ENCODE data around the gene TMED4.
"Not testable (repeated sequence)": the region's sequence is repeated elsewhere in the genome, so short reads cannot be mapped to it uniquely, and the experiment has no call there.

Gene TMED4

DNA sequence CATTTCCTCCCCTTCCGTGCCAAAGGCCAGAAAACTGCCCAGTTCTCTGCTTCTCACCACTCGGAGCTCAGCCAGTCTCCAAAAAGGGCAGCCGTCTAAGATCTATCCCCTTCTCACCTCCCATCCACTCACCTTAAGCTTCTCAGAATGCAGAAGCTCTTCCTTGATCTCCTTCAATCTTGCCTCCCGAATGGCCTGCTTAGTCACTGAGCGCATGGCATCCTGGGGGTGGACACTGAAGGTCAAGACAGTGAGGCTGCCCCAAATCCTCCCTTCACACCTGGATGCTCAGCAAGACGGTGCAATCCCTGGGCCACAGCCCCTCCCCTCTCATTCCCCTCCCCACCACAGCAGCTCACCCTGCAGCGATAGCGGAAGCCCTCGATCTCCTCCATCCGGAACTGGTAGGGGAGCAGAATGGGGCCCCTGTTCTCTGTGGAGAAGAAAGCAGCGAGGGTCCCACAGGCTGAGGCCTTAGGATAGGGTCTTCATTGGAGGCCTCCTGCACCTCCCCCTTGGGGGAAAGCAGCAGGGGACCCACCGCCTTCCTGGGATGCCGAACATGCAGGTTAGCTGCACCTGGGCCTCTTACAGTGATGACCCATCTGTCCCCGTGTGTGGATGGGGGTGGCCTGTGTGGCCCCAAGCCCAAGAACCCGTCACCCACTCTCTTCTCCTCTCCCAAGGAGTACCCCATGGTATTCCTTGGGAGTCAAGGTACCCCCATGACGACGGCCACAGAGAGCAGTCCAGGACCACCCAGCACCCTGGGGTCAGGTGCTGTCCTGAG is 13.1 kb downstream of the TMED4 start:
- DNase-seq: no peak

DNA sequence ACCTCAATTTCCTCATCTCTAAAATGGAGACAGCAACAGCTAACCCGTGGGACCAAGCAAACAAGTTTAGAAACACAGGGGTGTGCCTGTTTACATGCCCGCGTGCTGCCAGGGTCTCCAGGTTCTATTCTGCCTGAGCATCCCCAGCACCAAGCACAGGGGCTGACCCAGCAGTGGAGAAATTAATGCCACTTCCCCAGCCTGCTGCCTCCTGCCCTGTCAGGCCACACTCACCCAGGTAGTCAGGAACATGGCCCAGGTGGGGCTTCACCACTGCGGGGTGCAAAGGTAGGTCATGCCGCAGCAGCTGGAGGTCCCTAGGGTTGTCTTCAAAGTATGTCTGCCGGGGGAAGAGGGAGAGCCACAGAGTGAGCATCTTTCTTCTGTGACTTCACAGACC is 14.1 kb downstream of the TMED4 start:
- no peak for DNase-seq

DNA sequence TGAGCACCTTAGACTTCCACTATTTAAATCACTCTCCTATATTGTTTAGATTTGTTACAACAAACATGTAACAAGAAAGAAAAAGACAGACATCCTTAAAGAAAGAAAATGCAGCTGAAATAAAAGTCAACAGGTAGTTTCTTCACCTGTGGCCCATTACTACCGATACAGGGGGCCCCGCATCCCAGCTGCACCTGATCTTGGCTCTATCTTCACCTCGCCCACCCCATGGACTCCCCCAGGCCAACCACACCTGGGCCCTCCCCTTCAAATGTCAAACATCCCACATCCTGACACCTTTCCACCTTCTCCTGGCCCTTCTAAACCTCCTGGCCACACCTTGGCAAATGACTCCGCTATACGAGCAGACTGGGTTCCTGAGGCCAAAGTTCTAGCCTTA is 15.4 kb downstream of the TMED4 start:
- DNase-seq: no peak

DNA sequence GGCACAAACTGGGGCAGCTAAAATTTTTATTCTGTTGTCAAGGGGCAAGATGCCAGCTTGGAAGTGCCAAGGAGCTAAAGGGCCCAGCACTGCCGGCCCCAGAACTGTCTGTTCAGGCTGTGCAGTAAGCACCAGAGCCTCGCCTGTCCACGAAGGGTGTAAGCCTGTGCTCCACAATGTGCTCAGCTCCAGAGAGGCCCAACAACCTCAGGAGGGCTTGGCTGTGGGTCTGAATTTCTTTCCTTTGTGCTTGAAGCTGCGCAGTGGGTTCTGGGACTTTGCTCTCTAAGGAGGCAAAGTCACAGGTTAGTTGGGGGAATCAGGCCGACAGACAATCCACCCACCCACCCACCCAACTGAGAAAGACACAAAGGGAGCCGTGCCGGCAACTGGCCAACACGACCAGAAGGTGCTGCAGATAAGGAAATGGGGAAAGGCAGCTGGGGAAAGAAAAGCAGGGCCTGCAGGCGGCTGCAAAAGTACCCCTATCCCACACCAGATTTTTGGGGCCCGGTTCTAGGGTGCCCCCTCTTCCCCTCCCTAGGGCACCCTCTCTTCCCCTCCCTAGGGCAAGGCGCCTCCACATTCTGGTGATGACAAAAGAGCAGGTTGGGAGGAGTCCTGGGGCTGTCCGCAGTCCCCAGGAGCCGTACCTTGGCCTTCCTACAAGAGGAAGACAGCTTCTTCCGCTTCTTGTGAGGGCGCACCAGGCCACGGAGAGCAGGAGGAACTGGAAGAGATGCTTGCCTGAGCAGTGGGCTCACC is 16.1 kb downstream of the TMED4 start:
- DNase-seq: no peak

DNA sequence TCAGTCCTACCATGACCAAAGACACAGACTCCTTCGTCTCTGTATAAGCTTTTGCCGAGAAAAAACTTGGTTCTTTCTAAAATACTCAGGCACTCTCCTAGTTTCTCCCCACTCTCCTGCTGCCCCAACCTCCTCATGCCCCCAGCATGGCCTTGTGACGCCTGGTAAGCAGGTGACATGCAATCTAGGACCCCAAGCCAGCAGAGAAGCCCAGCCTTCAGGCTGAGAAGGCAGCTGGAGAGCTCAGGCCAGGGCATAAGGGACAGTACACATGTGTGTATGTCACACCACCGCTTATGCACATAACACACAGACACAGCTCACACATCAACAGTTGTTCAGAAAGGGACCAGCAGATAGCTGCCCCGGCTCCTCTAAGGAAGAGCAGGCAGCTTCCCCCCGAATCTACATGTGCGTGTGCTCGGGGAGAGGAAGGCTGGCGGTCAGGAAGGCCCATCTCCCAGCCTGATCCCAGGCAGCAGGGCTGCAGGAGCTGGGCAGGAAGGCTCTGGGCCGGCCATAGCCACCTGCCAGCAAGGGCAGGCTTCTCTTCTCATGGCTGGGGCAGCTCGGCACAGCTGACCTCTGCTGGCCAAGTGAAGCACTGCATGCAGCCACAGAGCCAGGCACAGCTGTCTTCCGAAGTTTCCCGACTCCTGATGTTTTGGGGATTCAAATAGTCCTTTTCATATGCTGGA is 16.8 kb downstream of the TMED4 start:
- DNase-seq: peak; percentile 66

DNA sequence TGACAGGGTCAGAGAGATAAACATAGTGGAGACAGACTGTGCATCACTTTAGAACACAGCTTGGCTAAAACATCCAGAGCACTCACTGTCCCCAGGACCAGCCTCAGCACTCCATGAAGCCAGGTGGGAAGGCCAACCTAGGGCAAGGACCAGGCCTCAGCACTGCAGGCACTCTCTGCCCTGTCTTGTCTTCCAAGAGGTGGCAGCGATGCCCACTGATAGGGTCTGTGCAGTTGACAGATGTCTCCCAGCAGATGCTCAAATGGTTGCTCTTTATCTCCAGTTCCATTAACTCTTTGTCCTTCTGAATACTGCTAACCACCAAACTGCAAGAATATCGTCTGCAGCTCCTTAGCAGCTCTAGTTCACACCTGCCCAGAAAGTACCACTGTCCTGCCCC is 17.4 kb downstream of the TMED4 start:
- DNase-seq: no peak

DNA sequence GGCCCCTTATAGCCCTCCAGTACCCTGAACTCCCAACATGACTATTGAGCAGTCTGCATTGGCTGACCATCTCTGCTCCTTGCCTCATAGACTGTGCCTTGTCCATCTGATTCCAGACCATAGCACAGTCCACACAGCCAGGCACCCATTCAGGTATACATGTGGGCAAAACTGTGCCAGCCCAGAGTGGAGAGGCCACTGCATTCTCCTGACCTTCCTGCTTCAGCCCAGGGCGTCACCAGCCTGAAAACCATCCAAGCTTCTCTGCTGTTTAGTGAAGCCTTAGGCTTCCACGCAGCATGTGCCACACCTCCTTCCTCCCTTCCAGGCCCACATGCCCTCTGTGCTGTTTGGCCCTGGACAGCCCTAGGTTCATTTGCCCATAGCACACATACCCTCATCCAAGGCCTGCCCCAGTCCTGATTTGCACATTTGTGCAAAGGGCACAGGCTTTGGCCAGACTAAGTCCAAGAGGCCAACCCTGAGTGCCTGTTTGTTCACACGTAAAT is 18.8 kb downstream of the TMED4 start:
- DNase-seq: no peak

DNA sequence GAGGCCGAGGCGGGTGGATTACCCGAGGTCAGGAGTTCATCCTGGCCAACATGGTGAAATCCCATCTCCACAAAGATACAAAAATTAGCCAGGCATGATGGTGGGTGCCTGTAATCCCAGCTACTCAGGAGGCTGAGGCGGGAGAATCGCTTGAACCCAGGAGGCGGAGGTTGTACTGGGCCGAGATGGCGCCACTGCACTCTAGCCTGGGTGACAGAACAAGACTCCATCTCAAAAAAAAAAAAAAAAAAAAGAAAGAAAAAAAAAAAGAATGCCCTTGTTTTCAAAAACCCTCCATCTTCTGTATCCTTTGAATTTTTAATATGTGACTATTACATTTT is 19.4 kb downstream of the TMED4 start:
- DNase-seq: not testable (repeated sequence)

DNA sequence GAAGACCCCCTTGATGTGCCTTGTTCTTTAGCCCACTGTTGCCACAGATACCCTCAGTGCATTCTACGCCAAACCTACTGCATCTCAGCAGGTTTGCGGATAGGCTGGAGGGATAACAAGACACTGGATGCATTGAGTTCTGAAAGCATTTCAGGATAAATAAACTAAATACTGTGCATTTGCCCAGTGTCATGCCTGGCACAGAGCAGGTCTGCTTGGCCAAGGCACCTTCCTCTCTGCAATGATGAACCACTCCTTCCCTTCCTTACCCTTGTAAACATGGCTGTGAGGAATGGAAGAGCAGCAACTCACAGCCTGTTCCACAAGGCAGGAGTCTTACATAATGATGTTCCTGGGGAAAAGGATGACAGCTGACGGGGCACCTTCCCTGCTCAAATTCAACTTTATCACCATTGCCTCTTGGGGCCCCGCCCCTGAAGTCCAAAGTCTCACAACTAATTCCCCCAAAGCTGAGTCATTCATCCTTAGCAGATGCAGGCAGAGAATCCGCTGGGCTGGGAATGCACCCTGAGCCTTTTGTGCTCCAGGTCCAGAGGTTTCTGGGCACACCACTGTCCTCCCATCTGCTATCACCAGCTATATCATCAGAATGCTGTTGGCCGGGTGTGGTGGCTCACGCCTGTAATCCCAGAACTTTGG is 19.9 kb downstream of the TMED4 start:
- DNase-seq: no peak

DNA sequence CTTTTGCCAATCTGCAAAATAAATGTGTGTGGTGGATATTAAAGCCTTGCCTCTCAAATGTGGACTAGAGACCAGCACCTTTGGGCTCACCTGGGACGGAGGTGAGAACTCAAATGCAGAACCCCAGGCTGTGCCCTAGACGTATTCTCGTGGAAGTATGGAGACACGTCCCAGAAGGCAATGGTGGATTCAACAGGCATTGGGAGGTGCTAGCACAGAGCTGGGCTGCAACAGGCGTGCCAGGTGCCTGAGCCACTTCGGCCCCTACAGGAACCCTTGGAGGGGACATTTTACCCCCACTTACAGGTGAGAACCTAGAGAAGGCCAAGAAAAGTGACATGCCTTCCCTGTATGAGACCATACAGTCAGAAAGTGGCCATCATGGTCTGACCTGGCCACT is 20.6 kb downstream of the TMED4 start:
- DNase-seq: no peak

DNA sequence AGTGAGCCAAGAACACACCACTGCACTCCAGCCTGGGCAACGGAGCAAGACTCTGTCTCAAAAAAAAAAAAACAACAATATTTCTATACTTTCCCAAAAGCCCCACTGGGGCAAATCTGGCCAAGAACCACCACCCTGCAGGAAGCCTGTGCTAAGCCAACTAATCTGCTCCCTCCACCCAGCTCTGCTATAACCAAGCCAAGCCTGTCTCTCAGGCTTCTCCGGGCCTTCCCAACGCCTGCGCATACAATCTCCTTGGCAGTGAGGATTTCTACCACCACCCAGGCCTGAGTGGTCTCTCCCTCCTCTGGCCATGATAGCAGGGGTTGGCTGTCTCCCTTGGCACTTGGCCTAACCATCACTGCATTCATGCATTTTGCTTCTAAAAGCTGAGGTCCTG is 22.5 kb downstream of the TMED4 start:
- peak; percentile 18 for DNase-seq

DNA sequence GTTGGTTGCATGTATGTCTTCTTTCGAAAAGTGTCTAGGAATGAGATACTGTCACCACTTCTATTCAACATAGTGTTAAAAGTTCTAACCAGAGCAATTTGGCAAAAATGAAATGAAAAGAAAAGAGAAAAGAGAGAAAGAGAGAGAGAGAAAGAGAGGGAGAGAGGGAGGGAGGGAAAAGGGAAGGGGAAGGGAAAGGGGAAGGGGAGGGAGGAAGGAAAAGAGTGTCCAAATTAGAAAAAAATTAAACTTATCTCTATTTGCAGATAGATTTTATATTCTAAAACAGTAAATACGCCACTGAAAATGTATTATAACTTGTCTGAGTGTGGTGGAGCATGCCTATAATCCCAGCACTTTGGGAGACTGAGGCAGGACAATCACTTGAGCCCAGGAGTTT is 24.5 kb downstream of the TMED4 start:
- no peak for DNase-seq

DNA sequence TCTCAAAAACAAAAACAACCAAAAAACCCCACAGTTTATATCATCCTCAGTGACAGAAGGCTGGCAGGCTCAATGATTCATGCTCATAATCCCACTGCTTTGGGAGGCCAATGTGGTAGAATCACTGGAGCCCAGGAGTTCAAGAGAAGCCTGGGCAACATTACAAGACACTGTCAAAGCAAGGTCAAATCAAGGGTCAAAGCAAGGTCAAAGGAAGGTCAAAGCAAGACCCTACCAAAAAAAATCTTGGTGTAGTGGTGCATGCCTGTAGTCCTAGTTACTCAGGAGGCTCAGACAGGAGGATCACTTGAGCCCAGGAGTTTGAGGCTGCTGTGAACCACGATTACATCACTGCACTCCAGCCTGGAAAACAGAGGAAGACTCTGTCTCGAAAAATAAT is 26.7 kb downstream of the TMED4 start:
- no peak for DNase-seq

DNA sequence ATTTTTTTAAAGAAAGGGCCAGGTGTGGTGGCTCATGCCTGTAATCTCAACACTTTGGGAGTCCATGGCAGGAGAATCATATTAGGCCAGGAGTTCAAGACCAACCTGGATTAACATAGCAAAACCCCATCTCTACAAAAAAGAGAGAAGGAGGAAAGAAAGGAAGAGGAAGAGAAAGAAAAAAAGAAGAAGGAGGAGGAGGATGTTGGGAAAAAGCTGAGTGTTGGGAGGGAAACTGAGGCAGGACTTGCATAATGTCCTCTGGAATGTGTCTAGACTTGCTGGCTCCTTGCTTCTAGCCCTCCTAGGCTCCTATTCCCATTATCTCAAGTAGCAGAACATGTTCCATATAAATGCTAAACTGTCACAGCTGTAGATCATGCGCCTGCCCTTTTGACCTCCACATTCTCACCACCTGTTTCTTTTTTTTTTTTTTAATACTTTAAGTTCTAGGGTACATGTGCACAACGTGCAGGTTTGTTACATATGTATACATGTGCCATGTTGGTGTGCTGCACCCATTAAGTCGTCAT is 29.5 kb downstream of the TMED4 start:
- DNase-seq: not testable (repeated sequence)

DNA sequence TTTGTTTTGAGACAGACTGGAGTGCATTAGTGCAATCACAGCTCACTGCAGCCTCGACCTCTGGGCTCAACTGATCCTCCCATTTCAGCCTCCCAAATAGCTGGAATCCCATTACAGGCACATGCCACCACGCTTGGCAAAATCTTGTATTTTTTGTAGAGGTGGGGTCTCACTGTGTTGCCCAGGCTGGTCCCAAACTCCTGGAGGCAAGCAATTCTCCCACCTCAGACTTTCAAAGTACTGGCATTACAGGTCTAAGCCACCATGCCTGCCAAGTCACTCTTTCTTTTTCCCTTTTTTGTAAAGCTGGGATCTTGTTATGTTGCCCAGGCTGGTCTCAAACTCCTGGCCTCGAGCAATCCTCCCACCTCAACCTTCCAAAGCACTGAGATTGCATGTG is 32.6 kb downstream of the TMED4 start:
- DNase-seq: no peak

DNA sequence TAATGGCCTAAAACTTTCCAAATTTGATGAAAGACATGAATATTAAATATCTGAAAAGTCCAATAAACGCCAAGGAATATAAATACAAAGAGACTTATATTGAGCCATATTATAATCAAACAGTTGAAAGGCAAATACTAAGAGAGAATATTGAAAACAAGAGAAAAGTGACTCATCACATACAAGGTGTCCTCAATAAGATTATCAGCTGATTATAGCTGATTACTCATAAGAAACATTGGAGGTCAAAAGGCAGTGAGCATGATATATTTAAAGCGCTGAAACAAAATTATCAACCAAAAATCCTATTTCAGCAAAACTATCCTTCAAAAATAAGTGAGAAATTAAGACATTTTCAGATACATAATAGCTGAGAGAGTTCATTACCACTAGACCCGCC is 33.1 kb downstream of the TMED4 start:
- no peak for DNase-seq

DNA sequence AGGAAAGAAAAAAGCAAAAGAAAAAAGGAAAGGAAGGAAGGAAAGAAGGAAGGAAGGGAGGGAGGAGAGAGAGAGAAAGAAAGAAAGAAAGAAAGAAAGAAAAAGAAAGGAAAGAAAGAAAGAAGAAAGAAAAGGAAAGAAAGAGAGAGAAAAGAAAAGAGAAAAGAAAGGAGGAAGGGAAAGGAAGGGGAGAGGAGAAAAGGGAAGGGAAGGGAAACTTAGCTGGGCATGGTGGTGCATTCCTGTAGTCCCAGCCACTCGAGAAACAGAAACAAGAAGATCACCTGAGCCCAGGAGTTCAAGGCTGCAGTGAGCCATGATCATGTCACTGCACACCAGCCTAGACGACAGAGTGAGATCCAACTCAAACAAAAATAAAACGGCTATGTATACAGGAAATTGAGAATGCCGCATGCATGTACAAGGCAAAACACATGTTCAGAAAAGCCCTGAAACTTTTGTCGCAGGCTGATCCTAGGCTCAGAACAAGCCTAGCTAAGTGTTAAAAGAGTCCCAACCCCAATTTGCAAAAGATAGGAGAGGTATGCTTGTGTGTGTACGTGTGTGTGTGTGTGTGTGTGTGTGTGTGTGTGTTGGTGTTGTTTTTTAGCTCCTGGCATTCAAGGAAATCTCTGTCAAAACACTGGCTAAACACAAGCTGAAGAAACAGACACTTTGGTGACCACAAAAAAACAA is 34.3 kb downstream of the TMED4 start:
- no peak for DNase-seq

DNA sequence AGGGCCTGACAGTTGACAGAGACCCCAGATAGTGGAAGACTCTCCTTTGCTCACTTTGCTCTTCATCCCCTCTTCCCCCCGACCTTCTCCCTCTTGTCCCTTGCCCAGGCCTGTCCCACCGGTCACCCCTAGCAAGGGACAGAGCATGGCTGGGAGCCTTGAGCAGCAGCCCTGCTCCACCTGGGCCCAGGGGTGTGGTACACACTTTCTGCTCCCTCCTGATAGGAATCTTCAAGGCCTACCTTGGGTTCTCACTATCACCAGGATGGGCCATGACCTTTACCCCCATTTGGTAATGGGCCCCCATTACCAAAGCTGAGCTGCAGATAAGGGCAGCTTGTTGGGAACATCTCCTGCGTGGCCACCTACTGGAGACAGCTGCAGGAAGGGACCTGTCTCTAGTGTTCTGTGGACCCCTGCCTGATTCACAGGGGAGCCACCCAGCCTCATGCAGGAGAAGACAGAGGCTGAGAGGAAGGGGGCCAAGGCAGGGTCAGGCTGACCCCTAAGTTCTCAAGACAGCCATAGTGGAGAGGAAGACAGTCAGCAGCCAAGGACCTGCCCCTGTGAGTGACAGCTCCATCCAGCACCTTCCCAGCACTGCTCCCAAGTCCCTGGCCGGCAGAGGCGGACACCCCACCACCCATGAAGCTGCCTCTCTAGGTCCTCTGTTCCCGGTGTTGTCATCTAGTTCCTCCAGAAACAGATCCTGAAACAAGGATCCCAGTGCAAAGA is 40.0 kb downstream of the TMED4 start:
- DNase-seq: no peak

DNA sequence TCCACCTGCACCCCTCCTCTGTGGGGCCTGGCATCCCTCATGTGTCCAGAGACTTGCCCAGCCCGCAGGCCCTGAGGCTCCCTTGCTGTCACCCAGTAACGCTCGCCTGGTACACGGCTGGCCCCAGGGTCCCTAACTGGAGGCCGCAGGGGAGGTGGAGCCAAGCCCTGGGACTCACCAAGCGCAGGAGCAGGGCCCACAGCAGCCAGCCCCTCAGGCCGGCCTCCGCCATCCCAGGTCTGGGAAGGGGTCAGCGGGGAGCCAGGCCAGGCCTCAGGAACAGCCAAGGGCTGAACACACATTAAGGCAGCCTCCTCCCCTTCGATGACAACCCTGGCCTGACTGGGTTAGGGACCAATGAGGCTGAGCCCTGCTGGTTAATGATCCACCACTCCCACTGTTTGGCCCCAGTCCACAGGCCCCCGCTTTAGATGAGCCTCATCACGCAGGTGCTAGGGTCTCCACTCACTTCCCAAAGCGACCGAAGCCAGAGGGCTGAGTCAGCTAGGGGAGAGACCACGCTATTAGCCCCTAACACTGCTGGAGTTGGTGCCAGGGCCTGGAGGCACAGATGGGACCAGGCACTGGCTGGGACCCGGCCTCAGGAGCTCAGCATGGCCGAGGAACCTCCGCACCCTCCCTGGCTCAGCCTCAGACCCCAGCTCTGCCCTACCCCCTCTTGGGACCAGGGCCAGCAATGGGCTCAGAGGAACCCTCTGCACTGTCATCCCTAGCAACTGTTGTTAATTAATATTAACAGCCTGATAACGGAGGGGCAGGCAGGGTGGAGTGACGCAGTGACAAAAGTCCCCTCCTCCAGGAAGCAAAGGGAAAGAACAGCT is 40.8 kb downstream of the TMED4 start, which contains the start of gene NPC1L1:
Gene NPC1L1, minus strand, starts transcription at position 303 of the 842 bp plus-strand sequence. Its CDS starts 71 bp downstream, at position 232.
- no peak for DNase-seq

DNA sequence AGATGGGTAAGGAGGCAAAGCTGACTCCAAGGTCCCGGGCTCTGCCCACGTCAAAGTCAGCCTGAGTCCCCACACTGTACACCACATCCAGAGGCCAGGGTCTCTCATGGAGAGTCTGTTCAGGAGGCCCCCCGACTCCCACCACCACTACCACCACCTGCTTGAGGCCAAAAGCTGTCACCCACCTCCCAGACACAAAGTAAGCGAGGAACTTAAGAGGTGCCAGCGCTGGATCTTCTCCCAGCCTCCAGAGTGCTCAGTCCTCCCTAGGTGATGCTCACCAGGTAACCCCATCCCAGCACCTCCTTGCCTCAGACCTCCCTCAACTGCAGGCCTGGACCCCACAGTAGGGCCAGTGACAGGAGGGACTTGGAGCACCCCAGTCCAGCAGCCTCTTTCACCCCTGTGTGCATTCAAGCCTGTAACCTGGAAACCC is 41.4 kb downstream of the TMED4 start:
- DNase-seq: no peak
